ENCODE measurements around the gene TMTC4. TPM values are rescaled to one million over a fixed set of nuclear protein-coding genes. Genes with fewer than 3 reads are reported as not detected.

TMTC4 gene
- total RNA-seq, 1 experiment from 2014 or later = 45.4 TPM

DNA sequence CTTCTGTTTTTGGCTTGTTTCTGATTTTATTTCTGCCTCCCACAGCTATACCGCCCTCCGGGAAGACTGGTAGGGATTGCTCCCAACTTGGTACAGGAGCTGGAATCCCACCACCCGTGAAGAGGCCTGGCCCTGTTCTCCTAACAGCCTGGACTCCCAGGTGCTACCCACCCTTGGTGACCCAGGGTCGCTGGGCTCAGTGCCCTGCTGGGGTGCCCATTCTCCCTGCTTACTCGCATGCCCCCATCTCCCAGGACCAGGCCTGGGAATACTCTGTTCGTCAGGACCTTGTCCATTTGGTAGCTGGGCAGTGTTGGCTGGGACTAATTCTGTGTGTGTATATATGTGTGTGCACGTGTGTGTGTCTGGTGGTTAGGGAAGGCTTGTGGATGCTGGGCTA, 41.0 kb upstream of the TMTC4 start:
- Histone ChIP-seq H3K27me3 (replicated peaks; ENCODE audit: control insufficient read depth, insufficient read depth, low read length) (no peaks in the 10 kb centered on the region), H3K36me3 (ENCODE audit: control insufficient read depth, insufficient read depth, low read length) (no peaks in the 10 kb centered on the region), H3K4me1 (no peaks in the 10 kb centered on the region), H3K9me3 (peaks cover 2% of the 10 kb centered on the region; the same call in 1 of the 2 replicates), H3K4me3 (ENCODE audit: low read depth, low read length) (no peak overlapping the region)
- Mint-ChIP-seq H3K27me3 (ENCODE audit: insufficient read depth, unreplicated experiment) (no peaks in the 10 kb centered on the region), H3K9me3 (ENCODE audit: unreplicated experiment) (peaks cover 11% of the 10 kb centered on the region), H3K27ac (ENCODE audit: unreplicated experiment) (no peak overlapping the region), H3K4me3 (ENCODE audit: unreplicated experiment) (no peak overlapping the region), H3K4me1 (ENCODE audit: low read depth, unreplicated experiment) (no peaks in the 10 kb centered on the region), H3K36me3 (ENCODE audit: insufficient read depth, unreplicated experiment) (no peaks in the 10 kb centered on the region)
- ChIA-PET CTCF (no interaction called here), POLR2A (no interaction called here)
- TF ChIP-seq, protein P1, sequence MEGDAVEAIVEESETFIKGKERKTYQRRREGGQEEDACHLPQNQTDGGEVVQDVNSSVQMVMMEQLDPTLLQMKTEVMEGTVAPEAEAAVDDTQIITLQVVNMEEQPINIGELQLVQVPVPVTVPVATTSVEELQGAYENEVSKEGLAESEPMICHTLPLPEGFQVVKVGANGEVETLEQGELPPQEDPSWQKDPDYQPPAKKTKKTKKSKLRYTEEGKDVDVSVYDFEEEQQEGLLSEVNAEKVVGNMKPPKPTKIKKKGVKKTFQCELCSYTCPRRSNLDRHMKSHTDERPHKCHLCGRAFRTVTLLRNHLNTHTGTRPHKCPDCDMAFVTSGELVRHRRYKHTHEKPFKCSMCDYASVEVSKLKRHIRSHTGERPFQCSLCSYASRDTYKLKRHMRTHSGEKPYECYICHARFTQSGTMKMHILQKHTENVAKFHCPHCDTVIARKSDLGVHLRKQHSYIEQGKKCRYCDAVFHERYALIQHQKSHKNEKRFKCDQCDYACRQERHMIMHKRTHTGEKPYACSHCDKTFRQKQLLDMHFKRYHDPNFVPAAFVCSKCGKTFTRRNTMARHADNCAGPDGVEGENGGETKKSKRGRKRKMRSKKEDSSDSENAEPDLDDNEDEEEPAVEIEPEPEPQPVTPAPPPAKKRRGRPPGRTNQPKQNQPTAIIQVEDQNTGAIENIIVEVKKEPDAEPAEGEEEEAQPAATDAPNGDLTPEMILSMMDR (IDR thresholded peaks at IDR 0.05; ENCODE audit: insufficient read depth in 1 of 2, low read depth in 1 of 2, low read length in 1 of 2, severe bottlenecking in 1 of 2, unreplicated experiment in 1 of 2) = no peak
- no peak for DNase-seq
- no TSS peak for BruUV-seq (replicated peaks)
- intact Hi-C loops (cut with micrococcal nuclease; ENCODE audit: unreplicated experiment) = no loop called here

DNA sequence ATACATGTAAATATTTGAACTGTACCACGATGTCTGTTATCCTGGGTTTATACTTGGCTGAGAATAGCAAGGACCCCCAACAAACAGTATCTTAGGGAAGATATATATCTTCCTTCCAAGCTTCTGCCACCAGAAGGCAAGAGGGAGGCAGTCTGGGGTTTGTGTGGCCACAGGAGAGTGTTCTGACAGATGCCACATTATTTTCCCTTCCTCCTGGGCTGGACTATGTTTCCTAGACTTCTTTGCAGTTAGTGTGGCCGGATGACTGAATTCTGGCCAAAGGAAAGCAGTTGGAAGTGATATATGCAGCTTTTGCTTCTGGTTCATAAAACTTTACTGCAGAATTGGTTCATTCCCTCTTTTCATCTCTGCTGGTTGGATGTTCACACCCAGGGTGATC, 39.9 kb upstream of the TMTC4 start:
- no peak overlapping the region for H3K27ac Mint-ChIP-seq (ENCODE audit: unreplicated experiment)
- H3K4me3 Mint-ChIP-seq (ENCODE audit: unreplicated experiment) = no peak overlapping the region
- Histone ChIP-seq H3K9me3 (no peaks in the 10 kb centered on the region), H3K4me3 (ENCODE audit: low read depth, low read length) (no peak overlapping the region), H3K4me1 (no peaks in the 10 kb centered on the region), H3K36me3 (ENCODE audit: control insufficient read depth, insufficient read depth, low read length) (no peaks in the 10 kb centered on the region), H3K27me3 (replicated peaks; ENCODE audit: control insufficient read depth, insufficient read depth, low read length) (no peaks in the 10 kb centered on the region)
- DNase-seq = no peak
- intact Hi-C loops (cut with micrococcal nuclease; ENCODE audit: unreplicated experiment) = no loop called here
- ChIA-PET CTCF (no interaction called here), POLR2A (no interaction called here)
- no TSS peak for BruUV-seq (replicated peaks)
- no peaks in the 10 kb centered on the region for H3K4me1 Mint-ChIP-seq (ENCODE audit: low read depth, unreplicated experiment)
- H3K9me3 Mint-ChIP-seq (ENCODE audit: unreplicated experiment) = peaks cover 3% of the 10 kb centered on the region
- TF ChIP-seq, protein P1 (IDR thresholded peaks at IDR 0.05; ENCODE audit: insufficient read depth in 1 of 2, low read depth in 1 of 2, low read length in 1 of 2, severe bottlenecking in 1 of 2, unreplicated experiment in 1 of 2) = no peak
- no peaks in the 10 kb centered on the region for H3K27me3 Mint-ChIP-seq (ENCODE audit: insufficient read depth, unreplicated experiment)
- no peaks in the 10 kb centered on the region for H3K36me3 Mint-ChIP-seq (ENCODE audit: insufficient read depth, unreplicated experiment)

DNA sequence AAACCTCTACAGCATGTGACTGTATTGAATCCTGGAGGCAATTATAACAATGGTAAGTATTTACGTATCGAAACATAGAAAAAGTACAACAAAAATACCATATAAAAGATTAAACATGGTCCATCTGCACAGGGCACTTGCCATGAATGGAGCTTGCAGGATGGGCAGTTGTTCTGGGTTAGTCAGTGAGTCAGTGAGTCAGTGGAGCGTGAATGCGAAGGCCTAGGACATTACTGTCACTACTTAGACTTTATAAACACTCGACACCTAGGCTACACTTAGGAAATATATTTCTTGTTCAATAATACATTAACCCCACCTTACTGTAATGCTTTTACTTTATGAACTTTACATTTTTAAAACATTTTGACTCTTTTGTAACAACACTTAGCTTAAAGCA, 35.6 kb upstream of the TMTC4 start:
- no peaks in the 10 kb centered on the region for H3K27me3 Mint-ChIP-seq (ENCODE audit: insufficient read depth, unreplicated experiment)
- Histone ChIP-seq H3K4me3 (ENCODE audit: low read depth, low read length) (no peak overlapping the region), H3K9me3 (no peaks in the 10 kb centered on the region), H3K4me1 (no peaks in the 10 kb centered on the region), H3K27me3 (replicated peaks; ENCODE audit: control insufficient read depth, insufficient read depth, low read length) (no peaks in the 10 kb centered on the region), H3K36me3 (ENCODE audit: control insufficient read depth, insufficient read depth, low read length) (no peaks in the 10 kb centered on the region)
- H3K9me3 Mint-ChIP-seq (ENCODE audit: unreplicated experiment) = no peaks in the 10 kb centered on the region
- no peaks in the 10 kb centered on the region for H3K36me3 Mint-ChIP-seq (ENCODE audit: insufficient read depth, unreplicated experiment)
- H3K27ac Mint-ChIP-seq (ENCODE audit: unreplicated experiment) = no peak overlapping the region
- DNase-seq = no peak
- BruUV-seq (replicated peaks) = no TSS peak
- H3K4me3 Mint-ChIP-seq (ENCODE audit: unreplicated experiment) = no peak overlapping the region
- H3K4me1 Mint-ChIP-seq (ENCODE audit: low read depth, unreplicated experiment) = no peaks in the 10 kb centered on the region
- intact Hi-C loops (cut with micrococcal nuclease; ENCODE audit: unreplicated experiment) = no loop called here
- CTCF ChIA-PET = no interaction called here
- TF ChIP-seq, protein P1 (IDR thresholded peaks at IDR 0.05; ENCODE audit: insufficient read depth in 1 of 2, low read depth in 1 of 2, low read length in 1 of 2, severe bottlenecking in 1 of 2, unreplicated experiment in 1 of 2) = no peak
- POLR2A ChIA-PET = no interaction called here

All from Caco-2 (cell line).